Right lung (tissue), 5 donors: ENCODE data around the gene FGFRL1. TPM values are rescaled to one million over a fixed set of nuclear protein-coding genes. Genes with fewer than 3 reads are reported as not detected.
"Not testable (repeated sequence)": the region's sequence is repeated elsewhere in the genome, so short reads cannot be mapped to it uniquely, and the experiment has no call there.

Experiments used
- DNase-seq, 2 donors: peaks; one replicate each; pipeline ENCODE4 v3.0.0-alpha.2; 2013
- polyA plus RNA-seq, 5 donors: library from polyadenylated mRNA; unstranded; fragments of 120-200 nt; gene quantifications; one replicate each; pipeline versions ENCODE4 v1.2.1 to v1.2.3, GENCODE V29; 2013; ENCODE audit warnings: inconsistent platforms in 1 of 5, low replicate concordance in 1 of 5; ENCODE audit not compliant: insufficient read length in 5 of 5, insufficient read depth in 1 of 5

The FGFRL1 gene
- polyA plus RNA-seq, 5 donors, result 15.1 to 31.3 (median 20.7) TPM

DNA sequence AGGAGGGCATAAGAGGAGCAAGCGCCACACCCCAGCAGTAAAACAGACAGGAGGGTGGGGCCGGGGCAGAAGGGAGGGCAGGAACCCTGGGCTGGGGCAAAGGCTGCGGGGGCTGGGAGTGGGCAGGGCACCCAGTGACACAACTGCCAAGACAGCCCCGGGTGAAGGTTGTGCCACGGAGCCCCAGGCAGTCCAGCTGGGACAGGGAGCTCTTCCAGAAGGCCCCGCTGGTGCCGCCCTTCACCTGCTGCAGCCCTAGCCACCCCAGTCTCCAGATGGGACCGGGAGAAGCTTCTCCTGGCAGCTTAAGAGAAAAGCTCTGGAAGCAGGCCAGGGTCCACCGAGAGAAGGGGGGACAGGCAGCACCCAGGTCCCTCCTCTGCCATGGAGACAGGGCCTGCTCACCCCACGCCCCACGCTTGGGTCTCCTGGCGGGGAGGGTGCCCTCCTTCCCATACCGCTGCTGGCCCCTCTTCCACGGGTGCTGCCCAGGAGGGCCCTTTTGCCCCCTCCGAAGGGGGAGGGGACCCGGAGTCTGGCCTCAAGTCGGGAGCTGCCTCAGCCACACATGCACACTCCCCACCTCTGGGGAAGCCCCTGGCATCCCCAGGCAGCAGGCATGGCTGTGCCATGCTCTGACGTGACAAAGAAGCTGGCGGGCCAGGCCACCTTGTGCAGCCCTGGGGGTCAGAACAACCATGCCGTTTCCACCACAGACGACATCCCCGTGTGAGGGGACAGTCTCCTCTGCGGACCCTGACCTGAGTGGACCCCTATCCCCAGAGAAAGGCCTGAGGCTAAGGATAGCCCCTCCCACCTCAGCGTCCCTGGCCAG is 39.5 kb upstream of the FGFRL1 start:
- DNase-seq, result no peak

DNA sequence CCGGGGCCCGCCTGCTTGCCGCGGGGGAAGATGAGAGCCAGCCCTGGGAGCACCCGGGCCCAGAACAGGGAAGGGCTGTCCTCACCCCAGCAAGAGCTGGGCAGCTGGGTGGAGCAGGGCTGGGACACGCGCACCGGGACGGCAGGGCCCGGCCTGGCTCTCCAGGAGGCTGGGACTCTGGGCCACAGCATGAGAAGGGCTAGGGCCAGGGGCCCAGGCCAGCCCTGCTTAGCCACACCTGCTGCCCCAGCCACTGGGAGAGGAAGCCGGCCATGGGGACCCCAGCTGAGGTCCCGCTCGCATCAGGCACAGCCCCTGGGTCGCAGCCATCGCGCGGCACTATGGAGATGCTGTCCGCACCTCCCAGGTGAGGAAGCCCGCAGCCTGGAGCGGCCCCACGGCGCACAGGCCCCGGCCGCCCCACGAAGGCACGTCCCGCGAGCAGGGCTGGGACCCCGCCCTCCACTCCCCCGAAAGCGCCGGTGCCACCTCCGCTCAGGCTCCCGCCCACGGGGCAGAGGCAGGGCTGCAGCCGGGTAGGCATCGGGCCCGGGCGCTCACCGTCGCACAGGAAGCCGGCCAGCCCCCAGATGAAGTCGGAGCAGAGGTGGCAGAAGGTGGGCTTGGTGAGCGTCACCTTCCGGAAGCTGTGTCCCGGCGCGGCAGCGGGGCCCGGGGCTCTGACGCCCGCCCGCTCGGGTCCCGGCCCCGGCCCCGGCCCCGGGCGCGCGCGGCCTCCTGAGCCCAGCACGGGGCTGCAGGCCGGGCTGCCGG is 38.6 kb upstream of the FGFRL1 start:
- DNase-seq, result no peak

DNA sequence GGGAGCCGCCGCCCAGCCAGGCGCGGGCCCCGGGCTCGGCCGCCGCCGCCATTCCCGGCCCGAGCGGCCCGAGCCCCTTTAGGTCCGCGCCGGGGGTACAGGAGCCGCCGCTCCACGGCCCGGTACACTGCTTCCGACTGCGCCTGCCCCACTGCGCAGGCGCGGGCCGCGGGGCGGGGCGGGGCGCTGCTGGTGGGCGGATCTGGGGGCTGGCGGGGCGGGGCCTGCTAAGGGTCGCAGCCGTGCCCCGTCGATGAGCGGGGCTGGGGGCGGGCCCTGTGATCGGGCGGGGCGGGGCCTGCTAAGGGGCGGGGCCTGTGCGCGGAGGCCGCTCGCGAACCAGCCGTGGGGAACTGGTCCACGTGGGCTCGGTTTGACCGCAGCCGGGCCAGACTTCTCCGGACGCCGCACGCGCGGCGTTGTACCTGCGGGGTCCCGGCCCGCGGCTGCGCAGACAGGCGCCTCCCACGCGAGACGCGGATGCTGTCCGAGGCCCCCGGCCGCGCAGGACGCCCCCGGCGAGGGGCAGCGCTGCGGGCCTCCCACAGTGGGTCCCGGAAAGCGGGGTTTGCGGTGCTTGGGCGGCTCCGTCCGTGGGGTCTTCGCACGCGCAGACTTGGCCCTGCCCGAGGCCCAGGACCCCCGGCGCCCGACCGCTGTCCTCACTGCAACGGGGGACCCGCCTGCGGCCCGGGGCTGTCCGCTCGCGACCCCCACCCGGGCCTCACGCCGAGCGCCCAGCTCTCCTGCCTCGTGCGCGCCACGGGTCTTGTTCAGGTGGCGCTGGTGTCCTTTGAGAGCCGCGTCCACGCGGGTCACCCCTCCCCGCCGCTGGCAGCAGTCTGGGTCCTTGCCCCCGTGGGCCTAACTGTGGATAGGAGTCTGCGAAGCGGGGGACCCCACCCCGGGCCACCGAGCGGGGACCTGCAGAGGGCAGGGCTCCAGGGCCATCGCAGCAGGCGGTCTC is 37.7 kb upstream of the FGFRL1 start, which contains the start of gene DGKQ:
DGKQ (minus strand) TSS at position 139 of the 967 bp plus-strand sequence; CDS start at position 52, 87 bp downstream.
- DNase-seq, result peak; percentile 62 to 68

DNA sequence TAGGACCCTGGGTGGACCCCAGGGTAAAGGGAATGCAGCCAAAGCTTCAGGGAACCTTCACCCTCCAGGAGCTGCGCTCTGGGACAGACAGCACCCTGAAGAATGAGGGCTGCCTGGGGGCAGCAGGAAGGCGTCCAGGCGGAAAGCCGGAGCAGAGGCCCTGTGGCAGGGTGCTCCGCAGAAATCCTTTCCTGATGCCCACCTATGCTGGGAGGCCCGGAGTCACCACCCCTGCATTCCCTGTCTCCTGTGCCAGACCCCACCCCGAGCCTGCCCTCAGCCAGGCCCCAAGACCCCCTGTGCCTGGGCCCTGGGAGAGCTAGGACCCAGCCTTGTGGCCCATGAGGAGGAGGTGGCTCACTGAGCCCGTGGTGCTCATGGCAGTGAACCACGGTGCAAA is 36.8 kb upstream of the FGFRL1 start:
- no peak for DNase-seq

DNA sequence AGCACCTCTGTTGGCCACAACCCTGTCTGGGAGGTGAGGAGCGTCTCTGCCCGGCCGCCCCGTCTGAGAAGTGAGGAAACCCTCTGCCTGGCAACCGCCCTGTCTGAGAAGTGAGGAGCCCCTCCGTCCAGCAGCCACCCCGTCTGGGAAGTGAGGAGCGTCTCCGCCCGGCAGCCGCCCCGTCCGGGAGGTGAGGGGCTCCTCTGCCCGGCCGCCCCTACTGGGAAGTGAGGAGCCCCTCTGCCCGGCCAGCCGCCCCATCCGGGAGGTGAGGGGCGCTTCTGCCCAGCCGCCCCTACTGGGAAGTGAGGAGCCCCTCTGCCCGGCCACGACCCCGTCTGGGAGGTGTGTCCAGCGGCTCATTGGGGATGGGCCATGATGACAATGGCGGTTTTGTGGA is 35.4 kb upstream of the FGFRL1 start:
- DNase-seq, result not testable (repeated sequence)

DNA sequence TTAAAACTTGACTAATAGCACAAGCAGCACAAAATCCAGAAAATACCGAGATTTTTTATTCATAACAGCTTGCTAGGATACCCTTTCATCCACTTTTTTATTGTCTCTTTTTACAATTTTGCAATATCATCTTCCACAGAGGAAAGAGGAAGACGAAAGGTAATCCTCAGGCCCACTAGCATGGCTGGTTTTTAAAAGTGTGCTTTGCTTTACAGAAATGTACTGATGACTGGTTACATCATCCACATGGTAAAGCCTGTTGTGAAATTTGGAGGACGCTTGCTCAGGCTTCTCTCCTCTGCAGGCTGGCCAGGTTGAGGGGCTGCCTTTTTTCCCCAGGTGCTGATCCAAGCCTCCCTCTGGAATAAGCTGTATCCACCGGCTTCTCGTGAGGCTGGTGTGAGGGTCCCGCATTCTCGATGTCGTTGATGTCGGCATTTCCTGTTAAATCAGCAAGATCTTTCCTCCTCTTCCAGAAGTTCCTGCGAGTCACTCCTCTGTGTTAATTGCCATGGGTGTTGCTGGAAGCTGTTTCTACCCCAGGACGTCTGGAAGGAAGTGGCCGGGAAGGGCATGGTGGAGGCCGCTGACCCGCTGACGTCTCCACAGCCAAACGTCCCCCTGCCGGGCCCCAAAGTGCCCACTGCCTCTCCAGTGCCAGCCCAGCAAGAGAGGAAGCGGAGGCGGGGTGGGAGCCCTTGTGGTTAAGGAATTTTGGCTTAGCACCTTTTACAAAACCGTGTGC is 32.3 kb upstream of the FGFRL1 start:
- no peak for DNase-seq

DNA sequence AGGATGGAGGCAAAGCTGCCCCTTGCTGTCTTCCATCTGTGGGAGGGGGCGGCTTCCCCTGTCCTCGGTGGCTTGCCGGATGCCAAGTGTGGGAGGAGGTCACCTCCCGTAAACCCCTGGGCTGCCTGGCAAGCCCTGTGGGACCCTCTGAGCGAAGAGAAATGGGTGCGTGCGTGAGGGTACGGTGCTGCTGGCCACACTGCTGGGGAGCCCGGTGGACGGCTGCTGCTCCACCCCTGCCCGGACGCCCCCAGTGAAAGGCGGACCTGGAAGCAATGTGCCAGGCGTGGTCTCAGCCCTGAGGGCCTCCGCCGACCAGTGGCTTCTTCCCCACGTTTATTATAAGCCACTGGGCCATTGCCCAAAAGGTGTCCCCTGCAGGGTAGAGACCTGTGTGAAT is 29.1 kb upstream of the FGFRL1 start:
- no peak for DNase-seq

DNA sequence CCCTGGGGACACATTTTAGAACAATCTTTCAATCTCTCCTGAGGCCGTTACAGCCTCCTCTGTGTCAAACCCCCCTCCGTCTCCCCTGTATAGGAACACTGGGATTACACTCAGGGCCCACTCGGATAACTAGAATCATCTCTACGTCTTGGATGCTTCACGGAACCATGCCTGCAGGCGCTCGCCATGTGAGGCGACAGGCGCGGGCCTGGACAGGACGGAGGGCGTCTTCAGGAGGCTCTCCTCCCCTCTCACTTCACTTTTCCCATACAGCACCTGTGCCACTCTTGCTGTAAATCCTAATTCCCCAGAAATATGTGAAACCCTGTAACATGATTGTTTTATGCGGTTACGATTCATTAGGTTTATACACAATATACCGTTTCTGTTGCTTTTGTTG is 28.6 kb upstream of the FGFRL1 start:
- no peak for DNase-seq

DNA sequence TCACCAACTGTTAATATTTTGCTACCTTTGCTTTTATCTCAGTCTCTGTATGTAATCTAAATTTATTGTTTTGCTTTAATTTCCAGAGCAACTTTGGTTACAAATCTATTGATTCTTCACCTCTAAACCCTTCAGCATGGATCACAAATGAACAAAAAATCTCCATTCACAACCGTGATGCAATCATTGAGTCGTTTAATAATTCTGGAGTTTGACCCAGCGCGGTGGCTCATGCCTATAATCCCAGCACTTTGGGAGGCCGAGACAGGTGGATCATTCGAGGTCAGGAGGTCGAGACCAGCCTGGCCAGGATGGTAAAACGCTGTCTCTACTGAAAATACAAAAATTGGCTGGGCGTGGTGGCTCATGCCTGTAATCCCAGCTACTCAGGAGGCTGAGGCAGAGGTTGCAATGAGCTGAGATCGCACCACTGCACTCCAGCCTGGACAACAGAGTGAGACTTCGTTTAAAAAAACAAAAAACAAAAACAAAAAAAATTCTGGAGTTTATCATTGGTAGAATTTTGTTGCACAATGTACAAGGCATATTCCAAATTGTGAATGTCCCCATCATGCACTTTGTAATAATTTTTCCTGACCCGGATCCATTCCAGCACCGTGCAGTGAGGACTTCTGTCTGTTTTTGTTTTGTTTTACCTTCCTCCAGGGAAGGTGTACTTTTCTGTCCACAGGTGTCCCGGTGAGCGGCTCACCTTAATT is 26.9 kb upstream of the FGFRL1 start:
- no peak for DNase-seq

DNA sequence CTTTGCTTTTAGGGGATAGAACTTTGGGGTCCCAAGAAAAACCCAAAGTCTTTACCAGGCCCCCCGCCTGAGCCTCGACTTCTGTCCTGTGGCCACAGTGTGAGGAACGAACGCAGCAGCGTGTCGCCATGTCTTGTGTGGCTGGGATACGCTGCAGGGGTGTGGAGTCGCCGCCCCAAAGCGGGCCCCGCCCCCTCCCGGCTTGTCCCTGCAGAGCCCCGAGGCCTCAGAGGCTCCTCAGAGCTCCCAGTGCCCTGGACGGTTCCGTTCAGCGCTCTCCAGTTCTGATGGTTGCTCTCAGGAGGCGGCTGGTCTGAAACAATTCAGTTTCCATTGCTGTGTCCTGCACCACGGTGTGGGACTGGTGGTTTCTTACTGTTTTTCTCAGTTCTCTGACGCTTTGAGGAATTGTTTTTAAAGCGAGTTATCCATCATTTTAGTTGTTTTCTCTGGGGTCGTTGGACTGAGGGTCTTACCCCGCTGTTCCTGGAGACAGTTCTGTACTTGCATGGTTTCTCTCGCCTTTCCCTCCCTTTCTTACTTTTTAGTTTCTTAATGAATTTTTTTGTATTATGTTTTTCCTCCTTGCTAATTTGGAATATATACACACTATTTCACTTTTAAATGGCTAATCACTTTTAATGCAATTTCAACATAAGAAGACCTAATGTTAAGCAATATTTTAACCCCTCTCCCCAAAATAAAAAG is 26.1 kb upstream of the FGFRL1 start:
- DNase-seq, result no peak

DNA sequence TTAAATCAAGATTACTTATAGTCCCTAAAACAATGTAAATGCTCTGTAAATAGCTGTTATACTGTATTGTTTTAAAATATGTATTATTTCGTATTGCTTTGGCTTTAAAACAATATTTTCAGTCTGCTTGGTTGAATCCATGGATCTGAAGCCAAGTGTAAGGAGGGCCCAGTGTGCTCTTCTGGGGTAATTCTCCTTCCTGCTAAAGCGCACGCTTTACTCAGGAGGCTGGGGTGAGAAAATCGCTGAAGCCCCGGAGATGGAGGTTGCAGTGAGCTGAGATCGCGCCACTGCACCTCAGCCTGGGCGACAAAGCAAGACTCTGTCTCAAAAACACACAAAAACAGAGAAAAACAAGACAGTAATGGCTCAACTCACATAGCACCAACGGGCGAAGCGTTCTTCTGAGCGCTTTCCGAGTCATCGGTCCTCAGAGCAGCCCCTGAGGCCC is 25.0 kb upstream of the FGFRL1 start:
- DNase-seq, result no peak

DNA sequence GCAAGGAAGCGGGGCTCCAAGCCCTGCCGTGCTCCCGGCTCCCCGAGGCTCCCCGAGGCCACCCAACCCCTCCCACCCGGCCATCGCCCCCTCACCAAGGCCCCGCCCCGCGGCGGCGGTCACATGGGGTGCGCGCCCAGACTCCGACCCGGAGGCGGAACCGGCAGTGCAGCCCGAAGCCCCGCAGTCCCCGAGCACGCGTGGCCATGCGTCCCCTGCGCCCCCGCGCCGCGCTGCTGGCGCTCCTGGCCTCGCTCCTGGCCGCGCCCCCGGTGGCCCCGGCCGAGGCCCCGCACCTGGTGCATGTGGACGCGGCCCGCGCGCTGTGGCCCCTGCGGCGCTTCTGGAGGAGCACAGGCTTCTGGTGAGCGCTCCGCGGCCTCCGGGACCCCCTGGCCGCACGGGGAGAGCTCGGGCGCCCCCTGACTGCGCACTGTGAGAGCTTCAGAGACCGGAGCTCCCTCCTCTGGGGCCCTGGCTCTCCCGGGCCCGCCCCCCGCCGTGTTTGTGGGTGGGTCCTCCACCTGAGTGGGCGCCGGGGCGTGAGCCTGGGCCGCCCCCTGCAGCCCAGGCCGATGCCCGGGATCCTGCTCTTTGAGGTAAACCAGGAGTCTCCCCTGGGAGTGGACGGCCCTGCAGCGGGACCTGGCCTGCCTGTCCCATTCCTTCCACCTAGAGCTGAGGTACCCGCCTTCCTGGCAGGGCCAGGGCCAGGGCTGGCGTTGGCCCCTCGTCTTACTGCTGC is 24.4 kb upstream of the FGFRL1 start, which contains the start of gene IDUA:
IDUA (plus strand) TSS at position 166 of the 745 bp plus-strand sequence; CDS start at position 207, 41 bp downstream.
- DNase-seq, result peak; percentile 64 to 75

DNA sequence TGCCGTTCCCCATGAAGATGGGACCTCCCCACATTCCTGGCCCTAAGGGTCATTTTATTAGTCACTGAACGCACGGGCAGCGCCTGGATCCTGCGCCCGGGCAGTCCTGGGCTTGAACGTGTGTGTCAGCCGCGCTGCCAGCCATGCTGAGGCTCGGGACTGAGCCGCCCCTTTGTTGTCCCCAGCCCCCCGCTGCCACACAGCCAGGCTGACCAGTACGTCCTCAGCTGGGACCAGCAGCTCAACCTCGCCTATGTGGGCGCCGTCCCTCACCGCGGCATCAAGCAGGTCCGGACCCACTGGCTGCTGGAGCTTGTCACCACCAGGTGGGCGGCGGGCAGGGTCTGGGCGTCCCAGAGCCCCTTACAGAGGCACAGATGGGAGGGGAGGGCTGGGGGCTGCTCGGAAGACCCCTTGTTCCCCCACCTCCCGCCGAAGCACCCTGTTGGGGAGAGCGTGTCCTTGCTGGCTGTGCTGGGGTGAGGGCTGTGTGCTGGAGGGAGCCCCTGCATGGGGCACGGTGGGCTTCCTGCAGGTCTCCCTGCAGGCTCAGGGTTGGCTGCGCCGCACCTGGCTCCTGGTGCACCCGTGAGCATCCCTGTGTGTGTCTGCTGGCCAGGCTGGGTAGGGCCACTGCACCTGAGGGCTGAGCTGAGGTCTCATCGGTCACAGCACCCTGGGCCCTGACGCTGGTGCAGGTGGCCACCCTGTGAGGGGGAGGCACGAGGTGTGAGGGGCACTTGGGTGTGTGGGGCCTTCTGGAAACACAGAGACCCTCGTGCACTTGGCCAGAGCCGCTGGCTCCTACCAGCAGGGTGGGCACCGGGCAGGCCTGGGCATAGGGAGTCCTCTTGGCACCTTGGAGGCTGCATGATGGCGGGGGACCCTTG is 23.6 kb upstream of the FGFRL1 start:
- no peak for DNase-seq

DNA sequence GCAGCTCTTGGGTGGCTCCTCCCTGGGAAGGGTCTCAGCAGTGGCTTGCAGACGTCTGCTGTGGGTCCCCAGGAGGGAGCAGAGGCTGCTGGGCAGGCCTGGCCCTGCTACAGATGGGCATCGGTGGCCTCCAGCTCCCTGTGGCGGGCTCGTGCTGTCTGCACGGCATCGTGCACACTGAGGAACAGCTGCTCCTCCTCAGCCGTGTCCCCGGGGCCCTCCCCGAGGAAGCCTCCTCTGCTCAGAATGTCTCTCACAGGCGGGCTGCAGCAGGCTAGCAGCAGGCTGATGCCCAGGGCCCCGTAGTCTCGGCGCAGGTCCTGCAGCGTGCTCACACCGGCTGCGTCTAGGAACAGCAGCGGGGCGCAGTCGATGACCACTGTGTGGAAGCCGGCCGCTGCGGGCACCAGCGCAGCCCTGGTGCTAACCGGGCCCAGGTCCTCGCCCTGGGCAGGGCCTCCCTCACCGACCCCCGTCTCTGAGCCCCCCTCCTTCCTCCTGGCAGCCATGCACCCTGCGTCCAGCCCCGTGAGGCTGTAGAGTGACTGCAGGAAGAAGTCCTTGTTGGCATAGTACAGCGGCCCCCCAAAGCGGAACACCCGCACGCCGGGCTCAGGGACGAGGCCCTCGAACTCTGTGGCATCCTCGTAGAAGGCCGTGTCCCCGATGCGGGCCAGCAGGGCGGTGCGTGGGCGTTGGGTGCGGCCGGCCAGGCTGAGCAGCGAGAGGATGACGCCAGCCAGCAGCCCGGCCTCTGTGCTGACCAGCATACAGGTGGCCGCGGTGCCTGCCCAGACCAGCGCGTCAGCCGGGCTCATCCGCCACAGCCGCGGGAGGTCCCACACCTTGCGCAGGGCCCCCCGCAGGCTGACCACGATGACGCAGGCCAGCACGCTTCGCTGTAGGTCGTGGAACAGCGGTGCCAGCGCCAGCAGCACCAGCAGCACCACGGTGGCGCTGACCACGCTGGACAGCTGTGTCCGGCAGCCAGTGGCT is 22.4 kb upstream of the FGFRL1 start:
- no peak for DNase-seq

DNA sequence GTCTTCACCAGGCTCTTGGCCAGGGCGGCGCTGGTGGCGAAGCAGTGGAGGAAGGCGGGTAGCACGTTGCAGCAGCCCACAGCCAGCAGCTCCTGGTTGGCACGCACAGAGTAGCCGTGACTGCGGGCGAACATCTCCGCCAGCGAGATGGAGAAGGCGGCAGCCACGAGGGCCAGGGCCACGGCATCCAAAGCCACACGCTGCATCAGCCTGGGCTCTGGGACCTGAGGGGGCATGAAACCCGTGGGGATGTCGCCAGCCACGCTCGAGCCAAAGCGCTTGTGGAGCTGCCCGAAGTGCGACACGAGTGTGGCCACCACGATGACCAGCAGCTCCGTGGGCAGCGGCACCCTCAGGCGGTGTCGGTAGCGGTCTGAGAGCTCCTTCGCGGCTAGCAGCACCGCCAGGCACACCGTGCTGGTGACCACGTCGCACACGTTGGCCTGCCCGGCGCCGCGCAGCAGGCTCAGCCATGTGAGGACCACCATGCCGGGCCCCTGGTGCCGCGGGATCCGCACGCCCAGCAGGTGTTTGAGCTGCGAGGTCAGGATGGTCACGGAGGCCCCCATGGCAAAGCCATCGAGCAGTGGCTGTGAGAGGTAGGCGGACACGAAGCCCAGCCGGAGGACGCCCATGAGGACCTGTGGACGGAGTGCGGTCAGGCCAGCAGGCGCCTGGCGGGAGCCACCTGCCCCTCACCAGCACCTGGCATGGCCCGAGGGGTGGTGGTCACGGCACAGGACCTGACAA is 21.5 kb upstream of the FGFRL1 start:
- DNase-seq, result no peak
